H9 (cell line): ENCODE measurements around the gene DCST1. TPM values are rescaled to one million over a fixed set of nuclear protein-coding genes. Genes with fewer than 3 reads are reported as not detected.

Source experiments
- DNase-seq: peaks from one replicate; pipeline ENCODE4 v3.0.0-alpha.2; 2017
- H2AFZ ChIP-seq: one replicate; pipeline ENCODE4 v1.6.1; 2013; ENCODE audit warnings: mild to moderate bottlenecking, low read length, control low read depth, moderate library complexity
- H2AK5ac ChIP-seq: 2 replicates; pipeline ENCODE4 v1.6.1; 2013; ENCODE audit warnings: low read length, control low read depth, mixed read lengths; ENCODE audit not compliant: insufficient read length
- H2BK120ac ChIP-seq: one replicate; pipeline ENCODE4 v1.6.1; 2013; ENCODE audit warnings: low read depth, mild to moderate bottlenecking, low read length, control low read depth, inconsistent platforms; ENCODE audit not compliant: poor library complexity, severe bottlenecking
- H2BK12ac ChIP-seq: 2 replicates; pipeline ENCODE4 v1.6.1; 2013; ENCODE audit warnings: low read length, control low read depth, mixed read lengths, low read depth; ENCODE audit not compliant: insufficient read length
- H2BK15ac ChIP-seq: 2 replicates; pipeline ENCODE4 v1.6.1; 2013; ENCODE audit warnings: low read depth, low read length, control low read depth
- H2BK20ac ChIP-seq: one replicate; pipeline ENCODE4 v1.6.1; 2013; ENCODE audit warnings: low read depth, mild to moderate bottlenecking, low read length, control low read depth, inconsistent platforms; ENCODE audit not compliant: poor library complexity, severe bottlenecking
- H2BK5ac ChIP-seq: 2 replicates; pipeline ENCODE4 v1.6.1; 2013; ENCODE audit warnings: low read length, control low read depth, mixed read lengths; ENCODE audit not compliant: insufficient read length
- H3K14ac ChIP-seq: 2 replicates; pipeline ENCODE4 v1.6.1; 2013; ENCODE audit warnings: low read length, control low read depth; ENCODE audit not compliant: insufficient read depth
- H3K18ac ChIP-seq: 2 replicates; pipeline ENCODE4 v1.6.1; 2013; ENCODE audit warnings: low read depth, mild to moderate bottlenecking, mixed read lengths, low read length, control low read depth; ENCODE audit not compliant: insufficient read length
- H3K23ac ChIP-seq: 2 replicates; pipeline ENCODE4 v1.6.1; 2013; ENCODE audit warnings: low read length, control low read depth, mixed read lengths, low read depth; ENCODE audit not compliant: insufficient read length
- H3K23me2 ChIP-seq: 2 replicates; pipeline ENCODE4 v1.6.1; 2013; ENCODE audit warnings: low read depth, mild to moderate bottlenecking, mixed read lengths, low read length, control low read depth; ENCODE audit not compliant: insufficient read length, poor library complexity, severe bottlenecking
- H3K27ac ChIP-seq: 2 replicates; pipeline ENCODE4 v1.5.1; 2013; ENCODE audit warnings: low read length, control low read depth, mixed read lengths, low read depth; ENCODE audit not compliant: insufficient read length
- H3K27me3 ChIP-seq: 2 replicates; pipeline ENCODE4 v1.6.1; 2013; ENCODE audit warnings: low read length, control low read depth, inconsistent platforms; ENCODE audit not compliant: insufficient read depth
- H3K4ac ChIP-seq: 2 replicates; pipeline ENCODE4 v1.6.1; 2013; ENCODE audit warnings: low read depth, mild to moderate bottlenecking, control low read depth, inconsistent platforms, low read length, moderate library complexity
- H3K4me1 ChIP-seq: 2 replicates; pipeline ENCODE4 v1.6.1; 2013; ENCODE audit warnings: low read length, control low read depth, inconsistent platforms; ENCODE audit not compliant: insufficient read depth
- H3K4me2 ChIP-seq: 2 replicates; pipeline ENCODE4 v1.6.1; 2013; ENCODE audit warnings: low read length, control low read depth, mixed read lengths; ENCODE audit not compliant: insufficient read length, insufficient read depth
- H3K56ac ChIP-seq: 2 replicates; pipeline ENCODE4 v1.6.1; 2013; ENCODE audit warnings: low read depth, mild to moderate bottlenecking, mixed read lengths, low read length, control low read depth; ENCODE audit not compliant: insufficient read length
- H3K79me1 ChIP-seq: 2 replicates; pipeline ENCODE4 v1.6.1; 2013; ENCODE audit warnings: low read depth, mild to moderate bottlenecking, moderate library complexity, low read length, control low read depth, inconsistent platforms; ENCODE audit not compliant: insufficient read depth, poor library complexity, severe bottlenecking
- H3K79me2 ChIP-seq: 2 replicates; pipeline ENCODE4 v1.6.1; 2013; ENCODE audit warnings: low read length, control low read depth, inconsistent platforms; ENCODE audit not compliant: insufficient read depth
- H3K9ac ChIP-seq: 2 replicates; pipeline ENCODE4 v1.6.1; 2013; ENCODE audit warnings: low read length, control low read depth, mixed read lengths; ENCODE audit not compliant: insufficient read length; ENCODE audit errors: extremely low read depth
- H3K9me3 ChIP-seq: one replicate; pipeline ENCODE4 v1.6.1; 2013; ENCODE audit warnings: low read depth, low read length, inconsistent platforms; ENCODE audit not compliant: control insufficient read depth
- H3T11ph ChIP-seq: one replicate; pipeline ENCODE4 v1.6.1; 2013; ENCODE audit warnings: mild to moderate bottlenecking, low read length, control low read depth, inconsistent platforms
- H4K20me1 ChIP-seq: one replicate; pipeline ENCODE4 v1.6.1; 2013; ENCODE audit not compliant: control insufficient read depth, insufficient read length, insufficient read depth
- H4K5ac ChIP-seq: 2 replicates; pipeline ENCODE4 v1.6.1; 2013; ENCODE audit warnings: low read depth, mild to moderate bottlenecking, mixed read lengths, low read length, control low read depth; ENCODE audit not compliant: insufficient read length
- H4K8ac ChIP-seq: replicated peaks from 2 replicates; pipeline ENCODE4 v1.6.1; 2013; ENCODE audit warnings: low read length, control low read depth, mixed read lengths, low read depth; ENCODE audit not compliant: insufficient read length
- H4K91ac ChIP-seq: 2 replicates; pipeline ENCODE4 v1.6.1; 2013; ENCODE audit warnings: low read depth, mild to moderate bottlenecking, moderate library complexity, mixed read lengths, low read length, control low read depth; ENCODE audit not compliant: insufficient read length
- H3K27ac Mint-ChIP-seq, 3 experiments: 2 replicates in 2 of 3; 3 replicates in 1 of 3; pipeline ENCODE4 v1.8.0; 2020 to 2021; ENCODE audit warnings: mixed read lengths in 3 of 3, mild to moderate bottlenecking in 1 of 3, moderate library complexity in 1 of 3
- H3K27me3 Mint-ChIP-seq: 2 replicates; pipeline ENCODE4 v1.8.0; 2021; ENCODE audit warnings: low read depth, mild to moderate bottlenecking, moderate library complexity, mixed read lengths
- H3K36me3 Mint-ChIP-seq, 3 experiments: 2 replicates in 2 of 3; 3 replicates in 1 of 3; pipeline ENCODE4 v1.8.0; 2020 to 2021; ENCODE audit warnings: low read depth in 3 of 3, mixed read lengths in 3 of 3; ENCODE audit not compliant: insufficient read depth in 1 of 3
- H3K4me1 Mint-ChIP-seq, 2 experiments: 2 replicates each; pipeline ENCODE4 v1.8.0; 2020; ENCODE audit warnings: mixed read lengths in 2 of 2
- H3K4me3 Mint-ChIP-seq, 2 experiments: 2 replicates in 1 of 2; 3 replicates in 1 of 2; pipeline ENCODE4 v1.8.0; 2020 to 2021; ENCODE audit warnings: mild to moderate bottlenecking in 2 of 2, mixed read lengths in 2 of 2, moderate library complexity in 1 of 2
- H3K9me3 Mint-ChIP-seq, 2 experiments: 2 replicates in 1 of 2; 3 replicates in 1 of 2; pipeline ENCODE4 v1.8.0; 2020; ENCODE audit warnings: mild to moderate bottlenecking in 2 of 2, mixed read lengths in 2 of 2, moderate library complexity in 1 of 2
- WGBS: extraction: QIAGEN DNeasy Blood & Tissue Kit; methylation state at CpG from one replicate; pipeline ENCODE4 v1.1.7; 2013; ENCODE audit warnings: missing lambda C conversion rate, low lambda C conversion rate, mixed read lengths; ENCODE audit not compliant: insufficient read length; ENCODE audit errors: extremely low coverage; 5-methylcytosine and 5-hydroxymethylcytosine counted together
- total RNA-seq: library from RNA; stranded (reverse); gene quantifications from 2 replicates; pipeline ENCODE4 v1.2.1, GENCODE V29; 2021
- TF ChIP-seq, protein P1 (sequence below): fragments of 200-600 bp; sonication (generic); conservative IDR thresholded peaks from 3 replicates; pipeline ENCODE4 v1.8.0; 2021; ENCODE audit warnings: antibody characterized with exemption, mild to moderate bottlenecking

The DCST1 gene
- total RNA-seq, 1 experiment from 2014 or later, result not detected

DNA sequence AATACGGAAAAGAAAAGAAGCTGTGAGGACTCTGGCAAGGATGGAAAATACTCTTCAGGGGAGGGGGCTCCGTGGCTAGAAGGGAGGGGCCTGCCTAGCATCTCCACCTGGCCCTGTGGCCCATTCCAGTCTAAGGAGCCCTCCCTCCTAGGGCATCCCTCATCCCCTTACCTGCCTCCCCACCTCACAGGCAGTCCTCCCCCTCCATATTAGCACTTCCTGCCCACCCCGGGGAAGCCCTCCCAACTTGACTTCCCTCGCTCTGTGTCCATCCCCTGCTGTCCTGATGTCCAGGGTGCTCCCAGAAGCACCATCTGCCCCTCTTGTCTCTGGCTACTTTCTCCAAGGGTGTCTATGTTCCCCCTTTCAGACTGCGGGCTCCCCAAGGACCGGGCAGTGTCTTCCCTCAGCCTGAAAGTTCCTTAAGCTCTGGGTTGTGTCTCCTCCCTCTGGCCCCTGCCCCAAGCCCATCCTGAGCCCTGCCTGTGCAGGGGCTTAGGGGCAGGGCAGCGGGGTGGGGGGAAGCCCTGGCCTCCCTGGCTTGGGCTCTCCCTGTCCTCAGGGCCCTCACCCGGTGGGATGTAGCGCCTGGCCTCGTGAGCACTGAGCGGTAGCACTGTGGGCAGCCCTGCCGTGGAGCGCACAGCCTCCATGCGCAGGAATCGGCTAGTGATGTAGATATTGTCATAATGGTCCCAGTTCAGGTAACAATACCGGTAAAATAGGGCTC lies 3.9 kb upstream of the DCST1 start:
- H3K27me3 Mint-ChIP-seq, result peaks cover 21% of the 10 kb centered on the region
- Histone ChIP-seq H2AK5ac (no peak overlapping the region), H4K20me1 (no peaks in the 10 kb centered on the region), H2BK5ac (no peak overlapping the region), H3K79me2 (no peaks in the 10 kb centered on the region), H3K18ac (no peak overlapping the region), H3K27me3 (no peaks in the 10 kb centered on the region), H3K23me2 (no peaks in the 10 kb centered on the region), H2BK20ac (no peak overlapping the region), H3K4me1 (no peaks in the 10 kb centered on the region), H4K8ac (no peak overlapping the region), H3K27ac (no peak overlapping the region), H2BK120ac (no peak overlapping the region), H3K9ac (no peak overlapping the region), H4K91ac (no peak overlapping the region), H3K4me2 (no peak overlapping the region), H3K23ac (no peak overlapping the region), H3K79me1 (no peaks in the 10 kb centered on the region), H3K4ac (no peak overlapping the region), H3K56ac (no peak overlapping the region), H4K5ac (no peak overlapping the region), H3T11ph (no peak overlapping the region), H3K9me3 (no peaks in the 10 kb centered on the region), H2AFZ (no peak overlapping the region), H2BK12ac (no peak overlapping the region), H3K14ac (no peak overlapping the region), H2BK15ac (no peak overlapping the region)
- DNase-seq, result no peak
- TF ChIP-seq, protein P1, sequence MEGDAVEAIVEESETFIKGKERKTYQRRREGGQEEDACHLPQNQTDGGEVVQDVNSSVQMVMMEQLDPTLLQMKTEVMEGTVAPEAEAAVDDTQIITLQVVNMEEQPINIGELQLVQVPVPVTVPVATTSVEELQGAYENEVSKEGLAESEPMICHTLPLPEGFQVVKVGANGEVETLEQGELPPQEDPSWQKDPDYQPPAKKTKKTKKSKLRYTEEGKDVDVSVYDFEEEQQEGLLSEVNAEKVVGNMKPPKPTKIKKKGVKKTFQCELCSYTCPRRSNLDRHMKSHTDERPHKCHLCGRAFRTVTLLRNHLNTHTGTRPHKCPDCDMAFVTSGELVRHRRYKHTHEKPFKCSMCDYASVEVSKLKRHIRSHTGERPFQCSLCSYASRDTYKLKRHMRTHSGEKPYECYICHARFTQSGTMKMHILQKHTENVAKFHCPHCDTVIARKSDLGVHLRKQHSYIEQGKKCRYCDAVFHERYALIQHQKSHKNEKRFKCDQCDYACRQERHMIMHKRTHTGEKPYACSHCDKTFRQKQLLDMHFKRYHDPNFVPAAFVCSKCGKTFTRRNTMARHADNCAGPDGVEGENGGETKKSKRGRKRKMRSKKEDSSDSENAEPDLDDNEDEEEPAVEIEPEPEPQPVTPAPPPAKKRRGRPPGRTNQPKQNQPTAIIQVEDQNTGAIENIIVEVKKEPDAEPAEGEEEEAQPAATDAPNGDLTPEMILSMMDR, result no peak
- no peak overlapping the region; a peak in 1 of 5 replicates for H3K4me3 Mint-ChIP-seq
- H3K27ac Mint-ChIP-seq, result no peak overlapping the region
- no peaks in the 10 kb centered on the region for H3K36me3 Mint-ChIP-seq
- no peaks in the 10 kb centered on the region for H3K9me3 Mint-ChIP-seq
- peaks cover 0 to 14% of the 10 kb centered on the region in 2 experiments; a peak in 2 of 4 replicates for H3K4me1 Mint-ChIP-seq
- no CpG with 5 or more reads among the region's 16 CpGs for WGBS
